Adrenal gland (tissue), 12 donors: ENCODE data around the gene SV2C. TPM values are rescaled to one million over a fixed set of nuclear protein-coding genes. Genes with fewer than 3 reads are reported as not detected.

Source experiments
- DNase-seq, 7 donors: peaks; one replicate each; pipeline ENCODE4 v3.0.0-alpha.2; 2019 to 2020
- H3K27ac ChIP-seq, 5 donors: fragments of 200-600 bp; sonication (generic) in 4 of 5; 1 replicate in 3 of 5; 2 replicates in 2 of 5; pipeline versions ENCODE4 v1.5.1 to v1.8.0; 2016 to 2020; ENCODE audit warnings: mild to moderate bottlenecking in 1 of 5
- H3K27me3 ChIP-seq: fragments of 200-600 bp; 2 replicates; pipeline ENCODE4 v1.8.0; 2021
- H3K36me3 ChIP-seq, 2 donors: fragments of 200-600 bp; replicated peaks in 1 of 2; 1 replicate in 1 of 2; 2 replicates in 1 of 2; pipeline versions ENCODE4 v1.5.1 to v1.8.0; 2018 to 2022
- H3K4me1 ChIP-seq, 2 donors: fragments of 200-600 bp; replicated peaks in 1 of 2; 1 replicate in 1 of 2; 2 replicates in 1 of 2; pipeline versions ENCODE4 v1.5.1 to v1.8.0; 2018 to 2021
- H3K4me3 ChIP-seq, 4 donors: fragments of 200-600 bp; sonication (generic) in 3 of 4; one replicate each; pipeline ENCODE4 v1.5.1; 2016 to 2018
- H3K9me3 ChIP-seq, 3 donors: fragments of 200-600 bp; sonication (generic) in 1 of 3; replicated peaks in 1 of 3; 1 replicate in 2 of 3; 2 replicates in 1 of 3; pipeline versions ENCODE4 v1.5.1 to v1.8.0; 2016 to 2021
- POLR2A ChIP-seq, 2 donors: fragments of 450-650 bp; IDR thresholded peaks; one replicate each; pipeline ENCODE4 v1.6.1; 2017; ENCODE audit warnings: antibody characterized with exemption in 2 of 2, mild to moderate bottlenecking in 2 of 2, moderate library complexity in 1 of 2
- WGBS, 4 donors: extraction: QIAGEN DNeasy Blood & Tissue Kit in 2 of 4; methylation state at CpG; one replicate each; pipeline versions ENCODE4 v1.1.5 to v1.1.7; 2013 to 2017; 5-methylcytosine and 5-hydroxymethylcytosine counted together
- intact Hi-C, 2 donors: fragments of 100-400 bp; cut with DNase I; formaldehyde crosslinking; loops; one replicate each; pipeline versions ENCODE4 v1.14.1 to v1.15.0; 2022 to 2023
- polyA plus RNA-seq, 3 donors: library from polyadenylated mRNA; stranded (reverse); fragments of 200-250 nt in 2 of 3; fragments of 350-450 nt in 1 of 3; fragmentation: Illumina TruSeq in 1 of 3; extraction: RNeasy Lipid Tissue Mini Kit (QIAGEN cat#74804) in 1 of 3; gene quantifications; one replicate each; pipeline ENCODE4 v1.2.3, GENCODE V29; 2013 to 2014
- total RNA-seq, 9 donors: library from RNA; depleted of rRNA in 4 of 9; stranded (reverse); fragments of >200 nt in 4 of 9; fragments of 120-200 nt in 1 of 9; fragmentation: NEBNext Ultra II Directional in 1 of 9; extraction: Animal tissue kit (Norgen Biotek cat#: 25700) in 1 of 9; gene quantifications; one replicate each; pipeline versions ENCODE4 v1.1.0 to v1.2.4, GENCODE V29; 2013 to 2023
- TF ChIP-seq, protein P1 (sequence below), 6 experiments: fragments of 450-650 bp in 4 of 6; fragments of 200-600 bp in 2 of 6; sonication (generic) in 1 of 6; IDR thresholded peaks; 1 replicate in 5 of 6; 2 replicates in 1 of 6; pipeline versions ENCODE4 v1.5.1 to v1.8.0; 2016 to 2021; ENCODE audit warnings: antibody characterized with exemption in 6 of 6, mild to moderate bottlenecking in 2 of 6, moderate library complexity in 1 of 6
- donor health status: healthy with polysubstance abuse.
- donor health status: Bipolar disorder and iron deficiency.
- donor health status: DM: yes; HTN: yes; CAD: no.
- donor health status: DM: no; HTN: no; CAD: no.
- donor health status: DM: no; HTN: no; CAD: no.
- donor health status: DM: yes; HTN: yes; CAD: no.

SV2C gene
- total and polyA plus RNA-seq, 12 donors = under 0.01 to 0.96 (median 0.19) TPM; not detected in 1

- H3K4me1 ChIP-seq = peaks cover 0 to 4% of the 10 kb centered on the region in 2 donors
- 88 to 97% (median 89%) methylated on average over 4 of the region's 4 CpGs for WGBS, 4 donors
- no peaks in the 10 kb centered on the region for H3K36me3 ChIP-seq
- DNase-seq = no peak
- H3K27ac ChIP-seq = no peak overlapping the region
- H3K27me3 ChIP-seq = no peaks in the 10 kb centered on the region
- no peaks in the 10 kb centered on the region for H3K9me3 ChIP-seq
- intact Hi-C loops = no loop called here
- H3K4me3 ChIP-seq = no peak overlapping the region
- TF ChIP-seq, protein P1, sequence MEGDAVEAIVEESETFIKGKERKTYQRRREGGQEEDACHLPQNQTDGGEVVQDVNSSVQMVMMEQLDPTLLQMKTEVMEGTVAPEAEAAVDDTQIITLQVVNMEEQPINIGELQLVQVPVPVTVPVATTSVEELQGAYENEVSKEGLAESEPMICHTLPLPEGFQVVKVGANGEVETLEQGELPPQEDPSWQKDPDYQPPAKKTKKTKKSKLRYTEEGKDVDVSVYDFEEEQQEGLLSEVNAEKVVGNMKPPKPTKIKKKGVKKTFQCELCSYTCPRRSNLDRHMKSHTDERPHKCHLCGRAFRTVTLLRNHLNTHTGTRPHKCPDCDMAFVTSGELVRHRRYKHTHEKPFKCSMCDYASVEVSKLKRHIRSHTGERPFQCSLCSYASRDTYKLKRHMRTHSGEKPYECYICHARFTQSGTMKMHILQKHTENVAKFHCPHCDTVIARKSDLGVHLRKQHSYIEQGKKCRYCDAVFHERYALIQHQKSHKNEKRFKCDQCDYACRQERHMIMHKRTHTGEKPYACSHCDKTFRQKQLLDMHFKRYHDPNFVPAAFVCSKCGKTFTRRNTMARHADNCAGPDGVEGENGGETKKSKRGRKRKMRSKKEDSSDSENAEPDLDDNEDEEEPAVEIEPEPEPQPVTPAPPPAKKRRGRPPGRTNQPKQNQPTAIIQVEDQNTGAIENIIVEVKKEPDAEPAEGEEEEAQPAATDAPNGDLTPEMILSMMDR (IDR thresholded peaks at IDR 0.05) = no peak
- TF ChIP-seq POLR2A (IDR thresholded peaks at IDR 0.05) = no peak
These were observed 300.1 kb downstream of the SV2C start for GRCh38 chr5:76383126-76383832.

- intact Hi-C loops = no loop called here
- H3K4me1 ChIP-seq = peaks cover 0 to 4% of the 10 kb centered on the region in 2 donors
- no peak for TF ChIP-seq POLR2A (IDR thresholded peaks at IDR 0.05)
- TF ChIP-seq, protein P1 (IDR thresholded peaks at IDR 0.05) = no peak
- no peak for DNase-seq
- no peak overlapping the region for H3K27ac ChIP-seq
- H3K27me3 ChIP-seq = no peaks in the 10 kb centered on the region
- no peak overlapping the region for H3K4me3 ChIP-seq
- 45 to 68% (median 48%) methylated on average over 3 to 4 of the region's 4 CpGs for WGBS, 4 donors
- H3K36me3 ChIP-seq = no peaks in the 10 kb centered on the region
- H3K9me3 ChIP-seq = no peaks in the 10 kb centered on the region
These were observed 301.0 kb downstream of the SV2C start for GRCh38 chr5:76384189-76384588.

DNA sequence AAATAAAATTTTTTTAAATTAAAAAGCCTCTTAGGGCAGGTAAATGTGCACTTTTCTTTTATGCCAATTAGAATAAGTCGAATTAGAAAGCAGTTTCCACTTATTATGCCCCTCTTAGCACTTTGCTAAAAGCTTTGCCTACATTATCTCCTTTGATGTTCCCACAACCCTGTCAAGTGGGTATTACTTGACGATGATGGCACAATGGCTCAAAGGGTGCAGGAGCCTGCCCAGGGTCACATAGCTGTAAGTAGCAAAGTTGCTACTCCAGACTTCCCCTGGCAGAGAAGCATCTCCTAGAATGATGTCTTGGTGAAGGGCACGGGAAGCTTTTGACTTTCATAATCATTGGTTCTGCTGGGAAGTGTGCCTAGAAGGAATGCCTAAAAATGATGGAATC, 301.5 kb downstream of the SV2C start:
- Histone ChIP-seq H3K9me3 (no peaks in the 10 kb centered on the region), H3K27ac (no peak overlapping the region), H3K36me3 (no peaks in the 10 kb centered on the region), H3K4me3 (no peak overlapping the region), H3K27me3 (no peaks in the 10 kb centered on the region), H3K4me1 (peaks cover 0 to 4% of the 10 kb centered on the region in 2 donors)
- TF ChIP-seq, protein P1 (IDR thresholded peaks at IDR 0.05) = no peak
- no peak for TF ChIP-seq POLR2A (IDR thresholded peaks at IDR 0.05)
- intact Hi-C loops = no loop called here
- WGBS, 4 donors = 66 to 88% (median 73%) methylated on average over 3 of the region's 3 CpGs
- no peak for DNase-seq

- intact Hi-C loops = no loop called here
- Histone ChIP-seq H3K36me3 (no peaks in the 10 kb centered on the region), H3K4me1 (peaks cover 0 to 4% of the 10 kb centered on the region in 2 donors), H3K27ac (no peak overlapping the region), H3K9me3 (no peaks in the 10 kb centered on the region), H3K27me3 (no peaks in the 10 kb centered on the region), H3K4me3 (no peak overlapping the region)
- no peak for DNase-seq
- TF ChIP-seq, protein P1 (IDR thresholded peaks at IDR 0.05) = no peak
- no peak for TF ChIP-seq POLR2A (IDR thresholded peaks at IDR 0.05)
- 95 to 97% (median 96%) methylated on average over 5 of the region's 5 CpGs for WGBS, 4 donors
These were observed 302.4 kb downstream of the SV2C start for GRCh38 chr5:76385540-76385939.
